ENCODE measurements around the gene GPAT2. TPM values are rescaled to one million over a fixed set of nuclear protein-coding genes. Genes with fewer than 3 reads are reported as not detected.

GPAT2 gene
- total RNA-seq, 4 donors from 2014 or later = 1.4 to 3.7 (median 2.7) TPM

DNA sequence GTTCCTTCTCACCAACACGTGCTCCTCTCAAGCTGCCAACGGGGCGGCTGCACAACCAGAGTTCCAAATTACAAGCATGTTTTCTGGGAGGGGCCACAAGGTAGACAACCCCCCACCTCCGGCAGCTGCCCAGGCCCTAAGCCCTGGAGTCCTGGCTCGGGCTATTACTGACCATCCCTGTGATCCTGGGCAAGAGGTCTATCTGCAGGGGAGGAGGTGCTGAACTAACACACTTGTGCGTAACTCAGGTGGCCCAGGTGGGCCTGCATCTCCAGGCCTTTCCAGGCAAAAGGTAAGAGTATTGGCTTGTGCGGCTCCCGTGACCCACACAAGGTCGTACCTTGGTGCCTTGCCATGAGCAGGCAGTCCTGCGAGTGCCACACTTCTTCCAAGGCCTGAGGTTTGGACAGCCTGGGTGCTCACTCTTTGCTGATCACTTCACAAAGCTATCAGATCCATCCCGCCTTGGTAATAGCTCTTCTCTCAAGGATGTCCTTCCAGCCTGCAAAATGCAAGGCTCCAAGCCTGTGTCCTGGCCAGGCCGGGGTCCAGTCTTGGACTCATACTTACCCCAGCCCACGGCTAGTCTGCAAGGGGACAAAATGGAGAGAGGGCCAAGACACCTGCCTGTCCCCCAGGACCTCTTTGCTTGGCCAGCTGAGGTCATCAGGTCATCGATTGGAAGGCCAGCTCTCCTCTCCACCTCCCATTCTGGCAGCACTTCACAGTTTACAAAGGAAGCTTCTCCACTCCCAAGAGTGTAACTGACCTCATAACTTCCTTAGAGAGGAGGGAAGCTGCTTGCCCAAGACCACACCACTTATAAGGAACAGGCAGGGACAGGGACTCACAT is 47.7 kb upstream of the GPAT2 start:
- no peaks in the 10 kb centered on the region for H3K9me3 ChIP-seq
- in situ Hi-C loops (cut with MboI; ENCODE audit: low pct_ligation_motif_present in 1 of 4, low pct_unique_long_range_greater_than_20kb in 1 of 4, low sequenced_read_pairs in 3 of 4) (no loop called here), intact Hi-C loops (cut with DNase I; ENCODE audit: low total_unique reads) (no loop called here)
- H3K4me1 ChIP-seq = no peaks in the 10 kb centered on the region
- TF ChIP-seq POLR2AphosphoS5 (IDR thresholded peaks at IDR 0.05) (no peak), POLR2A (IDR thresholded peaks at IDR 0.05) (no peak)
- TF ChIP-seq, protein P1, sequence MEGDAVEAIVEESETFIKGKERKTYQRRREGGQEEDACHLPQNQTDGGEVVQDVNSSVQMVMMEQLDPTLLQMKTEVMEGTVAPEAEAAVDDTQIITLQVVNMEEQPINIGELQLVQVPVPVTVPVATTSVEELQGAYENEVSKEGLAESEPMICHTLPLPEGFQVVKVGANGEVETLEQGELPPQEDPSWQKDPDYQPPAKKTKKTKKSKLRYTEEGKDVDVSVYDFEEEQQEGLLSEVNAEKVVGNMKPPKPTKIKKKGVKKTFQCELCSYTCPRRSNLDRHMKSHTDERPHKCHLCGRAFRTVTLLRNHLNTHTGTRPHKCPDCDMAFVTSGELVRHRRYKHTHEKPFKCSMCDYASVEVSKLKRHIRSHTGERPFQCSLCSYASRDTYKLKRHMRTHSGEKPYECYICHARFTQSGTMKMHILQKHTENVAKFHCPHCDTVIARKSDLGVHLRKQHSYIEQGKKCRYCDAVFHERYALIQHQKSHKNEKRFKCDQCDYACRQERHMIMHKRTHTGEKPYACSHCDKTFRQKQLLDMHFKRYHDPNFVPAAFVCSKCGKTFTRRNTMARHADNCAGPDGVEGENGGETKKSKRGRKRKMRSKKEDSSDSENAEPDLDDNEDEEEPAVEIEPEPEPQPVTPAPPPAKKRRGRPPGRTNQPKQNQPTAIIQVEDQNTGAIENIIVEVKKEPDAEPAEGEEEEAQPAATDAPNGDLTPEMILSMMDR (IDR thresholded peaks at IDR 0.05) = no peak
- no peak overlapping the region for H3K27ac ChIP-seq
- DNase-seq = no peak
- H3K27me3 ChIP-seq = peaks cover 6% of the 10 kb centered on the region
- no peaks in the 10 kb centered on the region for H3K36me3 ChIP-seq
- no peak overlapping the region for H3K4me3 ChIP-seq
- WGBS, 2 donors (ENCODE audit: low coverage in 1 of 2) = 80 to 89% methylated on average over 2 to 14 of the region's 14 CpGs

- in situ Hi-C loops (cut with MboI; ENCODE audit: low pct_ligation_motif_present in 1 of 4, low pct_unique_long_range_greater_than_20kb in 1 of 4, low sequenced_read_pairs in 3 of 4) (no loop called here), intact Hi-C loops (cut with DNase I; ENCODE audit: low total_unique reads) (no loop called here)
- WGBS, 2 donors (ENCODE audit: low coverage in 1 of 2) = 86 to 94% methylated on average over 2 of the region's 2 CpGs
- Histone ChIP-seq H3K9me3 (peaks cover 3 to 8% of the 10 kb centered on the region in 2 donors), H3K27me3 (peaks cover 6% of the 10 kb centered on the region), H3K4me1 (no peaks in the 10 kb centered on the region), H3K4me3 (no peak overlapping the region), H3K27ac (no peak overlapping the region), H3K36me3 (no peaks in the 10 kb centered on the region)
- no peak for DNase-seq
- no peak for TF ChIP-seq POLR2A (IDR thresholded peaks at IDR 0.05)
- TF ChIP-seq EP300 (IDR thresholded peaks at IDR 0.05; ENCODE audit: low read depth) = no peak
- no peak for TF ChIP-seq POLR2AphosphoS5 (IDR thresholded peaks at IDR 0.05)
- TF ChIP-seq, protein P1 (IDR thresholded peaks at IDR 0.05) = no peak
These were observed 46.3 kb upstream of the GPAT2 start for GRCh38 chr2:96081042-96081441.

DNA sequence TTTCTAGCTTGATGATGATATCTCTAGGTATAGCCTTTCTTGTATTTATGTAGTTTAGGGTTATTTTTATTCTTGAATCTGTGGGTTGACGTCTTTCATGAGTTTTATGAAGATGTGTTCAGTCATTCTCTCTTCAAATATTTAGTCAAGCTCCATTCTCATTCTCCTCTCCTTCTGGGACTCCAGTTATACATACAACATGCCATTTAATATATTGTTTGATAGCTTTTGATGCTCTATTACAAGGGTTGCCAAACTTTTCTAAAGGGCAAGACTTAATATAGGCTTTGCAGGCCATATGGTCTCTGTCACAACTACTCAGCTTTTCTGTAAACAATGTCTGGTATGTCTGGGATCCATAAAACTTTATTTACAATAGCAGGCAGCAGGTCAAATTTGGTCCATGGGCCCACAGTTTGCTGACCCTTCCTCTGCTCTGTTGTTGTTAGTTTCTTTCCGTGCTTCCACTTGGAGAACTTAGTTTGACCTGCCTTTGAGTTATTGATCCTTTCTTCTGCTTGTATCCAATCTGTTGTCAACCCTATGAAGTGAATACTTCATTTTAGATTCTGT is 40.6 kb upstream of the GPAT2 start:
- Histone ChIP-seq H3K9me3 (peaks cover 3 to 11% of the 10 kb centered on the region in 2 donors), H3K36me3 (no peaks in the 10 kb centered on the region), H3K27ac (no peak overlapping the region), H3K4me1 (no peaks in the 10 kb centered on the region), H3K4me3 (no peak overlapping the region), H3K27me3 (peaks cover 6% of the 10 kb centered on the region)
- in situ Hi-C loops (cut with MboI; ENCODE audit: low pct_ligation_motif_present in 1 of 4, low pct_unique_long_range_greater_than_20kb in 1 of 4, low sequenced_read_pairs in 3 of 4) (no loop called here), intact Hi-C loops (cut with DNase I; ENCODE audit: low total_unique reads) (no loop called here)
- 69 to 77% methylated on average over 2 of the region's 2 CpGs for WGBS, 2 donors (ENCODE audit: low coverage in 1 of 2)
- DNase-seq = no peak
- no peak for TF ChIP-seq POLR2AphosphoS5 (IDR thresholded peaks at IDR 0.05)
- TF ChIP-seq POLR2A (IDR thresholded peaks at IDR 0.05) = no peak
- TF ChIP-seq, protein P1 (IDR thresholded peaks at IDR 0.05) = no peak
- TF ChIP-seq EP300 (IDR thresholded peaks at IDR 0.05; ENCODE audit: low read depth) = no peak

GRCh38 chr2:96074156-96074555 is 39.4 kb upstream of the GPAT2 start:
- no peaks in the 10 kb centered on the region for H3K27me3 ChIP-seq
- in situ Hi-C loops (cut with MboI; ENCODE audit: low pct_ligation_motif_present in 1 of 4, low pct_unique_long_range_greater_than_20kb in 1 of 4, low sequenced_read_pairs in 3 of 4) = loop anchor here in 1 of 4 donors (25.0 kb wide), 1 partner anchor 1588 kb away; the partner anchor contains the start of genes ACTR1B and C2orf92
- no peaks in the 10 kb centered on the region for H3K4me1 ChIP-seq
- no peak overlapping the region for H3K27ac ChIP-seq
- DNase-seq = no peak
- WGBS, 2 donors (ENCODE audit: low coverage in 1 of 2) = 74% methylated on average over 6 of the region's 6 CpGs; no CpG with 5 or more reads in 1 of the 2 donors
- H3K9me3 ChIP-seq = peaks cover 3 to 11% of the 10 kb centered on the region in 2 donors
- TF ChIP-seq EP300 (IDR thresholded peaks at IDR 0.05; ENCODE audit: low read depth) (no peak), POLR2AphosphoS5 (IDR thresholded peaks at IDR 0.05) (no peak), POLR2A (IDR thresholded peaks at IDR 0.05) (no peak)
- TF ChIP-seq, protein P1 (IDR thresholded peaks at IDR 0.05) = no peak
- H3K36me3 ChIP-seq = no peaks in the 10 kb centered on the region
- no peak overlapping the region for H3K4me3 ChIP-seq
- intact Hi-C loops (cut with DNase I; ENCODE audit: low total_unique reads) = no loop called here
